HG02610 (cell line): ENCODE results near the gene PRRC1.

ENCODE experiments used
- ATAC-seq: cut with Tn5 transposase; IDR thresholded peaks from one replicate; pipeline ENCODE4 v1.9.1; 2021; ENCODE audit warnings: mild to moderate bottlenecking, moderate library complexity; ENCODE audit not compliant: unreplicated experiment

PRRC1 gene

GRCh38 chr5:127574852-127575679, 57.6 kb downstream of the PRRC1 start:
- no peak for ATAC-seq

GRCh38 chr5:127577458-127577857, 60.0 kb downstream of the PRRC1 start:
- no peak for ATAC-seq

- peak; percentile 30 for ATAC-seq
These were observed 63.3 kb downstream of the PRRC1 start for GRCh38 chr5:127580731-127581130.

- ATAC-seq: no peak
These were observed 64.0 kb downstream of the PRRC1 start for GRCh38 chr5:127581450-127581849.

GRCh38 chr5:127582773-127583370, 65.4 kb downstream of the PRRC1 start:
- no peak for ATAC-seq

GRCh38 chr5:127583866-127584265, 66.4 kb downstream of the PRRC1 start:
- no peak for ATAC-seq

GRCh38 chr5:127585661-127586060, 68.2 kb downstream of the PRRC1 start:
- ATAC-seq: peak; percentile 17

- peak; percentile 62 for ATAC-seq
These were observed 68.8 kb downstream of the PRRC1 start for GRCh38 chr5:127586066-127586770.

- peak; percentile 52 for ATAC-seq
These were observed 69.4 kb downstream of the PRRC1 start for GRCh38 chr5:127586811-127587210.

- ATAC-seq: no peak
These were observed 69.9 kb downstream of the PRRC1 start for GRCh38 chr5:127587246-127587917.

- ATAC-seq: no peak
These were observed 70.9 kb downstream of the PRRC1 start for GRCh38 chr5:127588368-127588767.

- ATAC-seq: no peak
These were observed 72.0 kb downstream of the PRRC1 start for GRCh38 chr5:127589309-127590030.

- ATAC-seq: peak; percentile 61
These were observed 72.8 kb downstream of the PRRC1 start for GRCh38 chr5:127590156-127590722.

GRCh38 chr5:127595484-127596368, 78.3 kb downstream of the PRRC1 start:
- no peak for ATAC-seq

GRCh38 chr5:127596501-127596900, 79.1 kb downstream of the PRRC1 start:
- no peak for ATAC-seq

- no peak for ATAC-seq
These were observed 81.9 kb downstream of the PRRC1 start for GRCh38 chr5:127599320-127599719.

- ATAC-seq: no peak
These were observed 82.4 kb downstream of the PRRC1 start for GRCh38 chr5:127599847-127600246.

GRCh38 chr5:127601111-127601510, 83.7 kb downstream of the PRRC1 start:
- ATAC-seq: no peak

GRCh38 chr5:127601601-127602000, 84.2 kb downstream of the PRRC1 start:
- no peak for ATAC-seq
